Activated T-helper 2 cell treated with anti-CD3 and anti-CD28 coated beads, Interferon-gamma antibody, Interleukin-2, Interleukin-4, amounts not matched to agents 10 μg/mL and 5 μg/mL and 100 μg/mL, durations not matched to agents 14 hours and 24 hours and 36 hours (primary cell): ENCODE data around the gene BORCS8. TPM values are rescaled to one million over a fixed set of nuclear protein-coding genes. Genes with fewer than 3 reads are reported as not detected.

Experiments used
- DNase-seq: peaks from one replicate; pipeline ENCODE4 v3.0.0; 2021; ENCODE audit warnings: low spot score
- H3K27ac Mint-ChIP-seq: one replicate; pipeline ENCODE4 v1.8.0; 2021; ENCODE audit warnings: mixed read lengths
- H3K27me3 Mint-ChIP-seq: one replicate; pipeline ENCODE4 v1.8.0; 2021; ENCODE audit warnings: low read depth, mixed read lengths
- H3K36me3 Mint-ChIP-seq: one replicate; pipeline ENCODE4 v1.8.0; 2021; ENCODE audit warnings: low read depth, mixed read lengths
- H3K4me1 Mint-ChIP-seq: one replicate; pipeline ENCODE4 v1.8.0; 2021; ENCODE audit warnings: low read depth, mixed read lengths
- H3K4me3 Mint-ChIP-seq: one replicate; pipeline ENCODE4 v1.8.0; 2021; ENCODE audit warnings: low read depth, mild to moderate bottlenecking, moderate library complexity, mixed read lengths
- H3K9me3 Mint-ChIP-seq: one replicate; pipeline ENCODE4 v1.8.0; 2021; ENCODE audit warnings: mixed read lengths
- intact Hi-C: fragments of 100-400 bp; cut with micrococcal nuclease; formaldehyde crosslinking; loops from one replicate; pipeline ENCODE4 v1.15.1; 2023
- total RNA-seq: library from RNA; stranded (reverse); gene quantifications from 2 replicates; pipeline ENCODE4 v1.2.3, GENCODE V29; 2022

The BORCS8 gene
- 28.8 and 33.2 TPM in 2 replicates for total RNA-seq

DNA sequence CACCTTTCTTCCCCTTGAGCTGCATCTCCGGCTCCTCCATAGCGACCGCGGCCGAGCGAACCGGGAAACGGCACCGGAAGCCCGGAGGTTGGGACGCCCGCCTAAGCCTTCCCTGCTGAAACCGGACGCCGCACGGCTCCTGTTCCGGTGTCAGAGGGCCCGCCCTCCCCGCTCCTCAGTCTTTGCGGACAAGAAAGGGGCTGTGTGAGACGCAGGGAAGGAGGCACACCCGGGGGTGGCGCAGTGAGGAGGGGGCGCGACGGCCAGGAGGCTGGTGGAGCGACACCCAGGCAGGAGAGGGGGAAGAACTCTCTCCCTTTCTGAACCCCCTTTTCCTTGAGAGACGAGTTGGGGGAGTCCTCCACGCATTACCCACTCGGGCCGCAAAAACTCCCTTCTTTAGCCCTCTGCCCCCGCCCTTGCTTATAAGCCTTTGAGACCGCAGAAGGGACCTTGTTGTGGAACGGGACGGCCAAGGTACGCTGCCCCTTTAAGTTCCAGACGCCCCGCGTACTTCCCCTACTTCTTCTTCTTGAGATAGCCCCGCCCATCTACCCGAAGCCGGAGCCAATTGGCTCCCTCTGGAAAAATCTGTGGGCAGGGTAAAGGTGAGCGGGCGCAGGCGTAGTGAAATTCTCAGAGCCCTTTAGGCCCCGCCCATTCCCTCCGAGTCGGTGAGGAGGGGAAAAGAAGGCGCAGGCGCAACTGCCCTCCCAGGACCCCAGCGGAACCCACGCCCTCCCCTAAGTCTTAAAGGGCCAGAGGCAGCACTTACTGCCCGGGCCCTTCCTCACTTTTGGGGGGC, at the start of gene BORCS8, which contains the start of gene RFXANK:
BORCS8 (minus strand) TSS at position 75 of the 805 bp plus-strand sequence; CDS start at position 40, 35 bp downstream.
RFXANK (plus strand) TSS at position 181 of the 805 bp plus-strand sequence. CDS start 1,689 bp downstream, outside the sequence.
- Mint-ChIP-seq H3K36me3 (peaks cover 25% of the 10 kb centered on the region), H3K27me3 (no peaks in the 10 kb centered on the region), H3K4me3 (peak within 1 kb of the TSS; percentile 94), H3K4me1 (peaks cover 18% of the 10 kb centered on the region), H3K9me3 (no peaks in the 10 kb centered on the region), H3K27ac (peak within 1 kb of the TSS; percentile 99)
- peak; percentile 99 for DNase-seq
- intact Hi-C loops: loop anchor here (1.0 to 5.0 kb wide), 5 partner anchors 11 to 275 kb away; partner anchors contain the start of genes ARMC6, COPE, DDX49 and MAU2

DNA sequence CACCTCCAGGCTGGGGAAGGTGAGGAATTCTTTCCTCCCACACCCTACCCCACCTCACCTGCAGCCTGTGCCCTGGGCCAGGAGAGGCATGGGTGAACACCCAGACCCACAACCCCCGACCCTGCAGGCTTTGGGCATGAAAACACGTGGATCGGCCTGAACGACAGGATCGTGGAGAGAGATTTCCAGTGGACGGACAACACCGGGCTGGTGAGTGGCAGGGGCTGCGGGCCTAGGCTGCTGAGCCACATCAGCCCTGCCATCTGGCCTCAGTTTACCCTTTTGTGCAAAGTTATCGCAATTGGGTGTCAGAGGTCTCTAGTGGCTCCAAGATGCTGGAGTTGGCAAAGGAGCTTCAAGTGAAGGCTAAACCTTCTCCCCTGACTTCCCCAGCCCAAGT, 48.5 kb upstream of the BORCS8 start:
- H3K36me3 Mint-ChIP-seq: no peaks in the 10 kb centered on the region
- H3K4me3 Mint-ChIP-seq: no peak overlapping the region
- peaks cover 8% of the 10 kb centered on the region for H3K9me3 Mint-ChIP-seq
- intact Hi-C loops: no loop called here
- DNase-seq: no peak
- no peak overlapping the region for H3K27ac Mint-ChIP-seq
- H3K4me1 Mint-ChIP-seq: no peaks in the 10 kb centered on the region
- no peaks in the 10 kb centered on the region for H3K27me3 Mint-ChIP-seq

DNA sequence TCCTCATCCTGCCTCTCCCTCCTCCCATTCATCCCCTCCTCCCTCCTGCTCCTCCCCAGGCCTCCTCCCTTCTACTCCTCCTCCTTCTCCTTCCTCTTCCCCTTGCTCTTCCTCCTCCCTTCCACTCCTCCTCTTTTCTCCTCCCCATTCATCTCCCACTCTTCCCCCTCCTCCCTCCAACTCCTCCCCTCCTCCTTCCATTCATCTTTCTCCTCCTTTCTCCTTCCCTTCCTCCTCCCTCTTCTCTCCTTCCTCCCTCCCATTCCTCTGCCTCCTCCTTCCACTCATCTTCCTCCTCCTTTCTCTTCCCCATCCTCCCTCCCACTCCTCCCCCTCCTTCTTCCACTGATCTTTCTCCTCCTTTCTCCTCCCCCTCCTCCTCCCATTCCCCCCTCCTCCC, 47.7 kb upstream of the BORCS8 start:
- no peak overlapping the region for H3K27ac Mint-ChIP-seq
- intact Hi-C loops: no loop called here

DNA sequence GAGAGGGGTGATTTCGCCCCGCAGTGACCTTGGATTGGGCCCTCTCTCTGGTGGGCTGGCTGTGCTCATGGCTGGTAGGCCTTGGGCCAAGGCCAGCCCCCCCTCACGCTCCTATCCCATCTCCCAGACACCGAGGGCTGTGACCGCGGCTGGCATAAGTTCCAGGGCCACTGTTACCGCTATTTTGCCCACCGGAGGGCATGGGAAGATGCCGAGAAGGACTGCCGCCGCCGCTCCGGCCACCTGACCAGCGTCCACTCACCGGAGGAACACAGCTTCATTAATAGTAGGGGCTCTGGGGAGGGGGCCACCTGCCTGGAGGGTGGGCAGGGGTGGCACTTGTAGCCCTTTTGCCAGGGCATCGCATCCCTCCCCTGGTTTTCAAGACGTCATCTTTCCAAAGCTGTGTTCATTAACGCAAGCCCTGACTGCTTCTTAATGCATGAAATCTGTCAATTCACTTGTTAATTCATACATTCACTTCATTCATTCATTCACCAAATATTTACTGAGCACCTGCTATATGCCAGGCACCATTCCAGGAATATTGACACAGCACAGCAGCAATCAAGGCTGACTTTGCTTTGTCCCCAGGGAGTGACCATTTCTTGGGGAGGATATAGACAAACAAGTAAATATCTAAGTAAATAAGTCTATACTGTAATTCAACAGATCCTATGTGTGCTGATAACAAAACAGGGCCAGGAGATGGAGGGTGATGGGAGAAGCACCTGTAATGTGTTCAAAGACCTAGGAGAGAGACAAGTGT, 46.4 kb upstream of the BORCS8 start:
- no peaks in the 10 kb centered on the region for H3K27me3 Mint-ChIP-seq
- peaks cover 9% of the 10 kb centered on the region for H3K9me3 Mint-ChIP-seq
- no peaks in the 10 kb centered on the region for H3K36me3 Mint-ChIP-seq
- no peak for DNase-seq
- H3K27ac Mint-ChIP-seq: no peak overlapping the region
- no peak overlapping the region for H3K4me3 Mint-ChIP-seq
- intact Hi-C loops: no loop called here
- H3K4me1 Mint-ChIP-seq: no peaks in the 10 kb centered on the region

More for the DNA sequence above, 47.7 kb upstream of the BORCS8 start:
- Mint-ChIP-seq H3K36me3 (no peaks in the 10 kb centered on the region), H3K9me3 (peaks cover 8% of the 10 kb centered on the region), H3K27me3 (no peaks in the 10 kb centered on the region), H3K4me1 (no peaks in the 10 kb centered on the region), H3K4me3 (no peak overlapping the region)
- no peak for DNase-seq

DNA sequence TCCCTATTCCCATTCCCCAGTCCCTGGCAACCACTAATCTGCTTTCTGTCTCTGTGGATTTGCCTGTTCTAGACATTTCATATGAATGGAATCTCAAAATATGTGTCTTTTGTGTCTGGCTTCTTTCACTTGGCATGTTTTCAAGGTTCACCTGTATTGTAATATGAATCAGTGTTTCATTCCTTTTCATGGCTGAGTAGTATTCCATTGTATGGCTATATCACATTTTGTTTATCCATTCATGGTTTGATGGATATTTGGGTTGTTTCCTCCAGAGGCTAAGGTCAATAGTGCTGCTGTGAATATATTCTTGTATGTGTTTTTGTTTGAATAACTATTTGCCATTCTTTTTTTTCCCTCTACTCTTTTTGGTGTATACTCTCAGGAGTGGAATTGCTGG, 44.2 kb upstream of the BORCS8 start:
- peaks cover 11% of the 10 kb centered on the region for H3K9me3 Mint-ChIP-seq
- intact Hi-C loops: no loop called here
- H3K36me3 Mint-ChIP-seq: no peaks in the 10 kb centered on the region
- H3K27ac Mint-ChIP-seq: no peak overlapping the region
- no peaks in the 10 kb centered on the region for H3K4me1 Mint-ChIP-seq
- H3K27me3 Mint-ChIP-seq: no peaks in the 10 kb centered on the region
- H3K4me3 Mint-ChIP-seq: no peak overlapping the region
- no peak for DNase-seq

- Mint-ChIP-seq H3K4me1 (no peaks in the 10 kb centered on the region), H3K4me3 (no peak overlapping the region), H3K36me3 (no peaks in the 10 kb centered on the region), H3K27ac (no peak overlapping the region), H3K27me3 (no peaks in the 10 kb centered on the region), H3K9me3 (peaks cover 11% of the 10 kb centered on the region)
- intact Hi-C loops: no loop called here
- no peak for DNase-seq
Measured at GRCh38 chr19:19234220-19234816, 42.4 kb upstream of the BORCS8 start.

DNA sequence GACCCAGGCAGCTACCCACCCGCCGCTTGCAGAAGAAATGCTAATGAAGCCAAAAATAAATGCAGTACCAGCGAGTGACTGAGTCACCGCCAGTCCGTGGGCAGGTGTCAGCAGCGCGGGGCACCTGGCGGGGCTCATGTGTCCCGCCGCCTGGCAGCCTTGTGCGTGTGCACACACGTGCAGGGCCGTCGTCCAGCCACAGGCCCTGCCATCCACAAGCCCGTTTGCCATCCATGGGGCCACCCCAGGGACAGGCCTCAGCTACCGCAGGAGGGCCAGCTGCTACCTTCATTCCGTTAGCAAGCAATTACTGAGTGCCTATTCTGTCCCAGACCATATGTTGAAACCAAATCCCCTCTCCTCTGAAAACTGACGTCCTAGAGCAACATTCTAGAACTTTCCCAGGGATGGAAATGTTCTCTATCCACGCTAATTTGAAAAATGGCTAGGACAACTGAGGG, 40.3 kb upstream of the BORCS8 start:
- DNase-seq: no peak
- Mint-ChIP-seq H3K4me1 (no peaks in the 10 kb centered on the region), H3K4me3 (no peak overlapping the region), H3K36me3 (no peaks in the 10 kb centered on the region), H3K9me3 (peaks cover 11% of the 10 kb centered on the region), H3K27ac (no peak overlapping the region), H3K27me3 (no peaks in the 10 kb centered on the region)
- intact Hi-C loops: no loop called here

DNA sequence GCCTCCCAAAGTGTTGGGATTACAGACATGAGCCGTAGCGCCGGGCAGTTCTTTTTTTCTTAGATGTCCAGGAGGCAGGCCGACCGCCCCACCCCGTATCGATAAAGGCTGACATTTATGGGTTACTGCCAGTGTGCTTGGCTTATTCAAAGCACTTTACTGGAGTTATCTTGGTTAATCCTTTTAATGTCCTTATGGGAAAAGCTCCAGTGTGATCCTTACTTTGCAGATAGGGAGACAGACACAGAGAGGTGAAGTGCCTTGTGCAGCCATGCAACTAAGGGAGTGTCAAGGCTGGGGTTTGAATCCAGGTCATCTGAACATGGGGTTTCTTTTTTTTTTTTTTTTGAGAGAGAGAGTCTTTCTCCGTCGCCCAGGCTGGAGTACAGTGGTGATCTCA, 39.0 kb upstream of the BORCS8 start:
- H3K27me3 Mint-ChIP-seq: no peaks in the 10 kb centered on the region
- H3K4me1 Mint-ChIP-seq: no peaks in the 10 kb centered on the region
- no peak for DNase-seq
- no peak overlapping the region for H3K4me3 Mint-ChIP-seq
- H3K36me3 Mint-ChIP-seq: no peaks in the 10 kb centered on the region
- no peak overlapping the region for H3K27ac Mint-ChIP-seq
- intact Hi-C loops: no loop called here
- H3K9me3 Mint-ChIP-seq: peaks cover 7% of the 10 kb centered on the region

DNA sequence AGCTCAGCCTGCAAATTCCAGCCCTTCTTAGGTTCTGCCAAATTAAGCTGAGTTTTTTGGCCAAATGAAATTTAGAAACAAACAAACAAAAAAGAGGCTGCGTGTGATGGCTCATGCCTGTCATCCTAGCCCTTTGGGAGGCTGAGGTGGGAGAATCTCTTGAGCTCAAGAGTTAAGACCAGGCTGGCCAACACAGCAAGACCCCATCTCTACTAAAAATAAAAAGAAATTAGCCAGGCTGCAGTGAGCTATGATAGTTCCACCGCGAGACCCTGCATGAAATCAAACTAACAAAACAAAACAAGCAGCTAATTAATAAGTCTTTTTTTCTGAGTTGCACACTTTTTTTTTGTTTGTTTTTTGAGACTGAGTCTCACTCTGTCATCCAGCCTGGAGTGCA, 37.7 kb upstream of the BORCS8 start:
- Mint-ChIP-seq H3K4me1 (no peaks in the 10 kb centered on the region), H3K9me3 (peaks cover 3% of the 10 kb centered on the region), H3K27ac (no peak overlapping the region), H3K27me3 (peaks cover 2% of the 10 kb centered on the region), H3K36me3 (no peaks in the 10 kb centered on the region), H3K4me3 (no peak overlapping the region)
- no peak for DNase-seq
- intact Hi-C loops: loop anchor here (5.0 kb wide), 1 partner anchor 82 kb away; no protein-coding TSS in a partner anchor

GRCh38 chr19:19227217-19227616, 35.3 kb upstream of the BORCS8 start:
- H3K27ac Mint-ChIP-seq: no peak overlapping the region
- DNase-seq: no peak
- H3K4me1 Mint-ChIP-seq: no peaks in the 10 kb centered on the region
- no peaks in the 10 kb centered on the region for H3K36me3 Mint-ChIP-seq
- intact Hi-C loops: loop anchor here (5.0 kb wide), 1 partner anchor 80 kb away; no protein-coding TSS in a partner anchor
- H3K27me3 Mint-ChIP-seq: peaks cover 11% of the 10 kb centered on the region
- no peak overlapping the region for H3K4me3 Mint-ChIP-seq
- H3K9me3 Mint-ChIP-seq: no peaks in the 10 kb centered on the region

- Mint-ChIP-seq H3K36me3 (no peaks in the 10 kb centered on the region), H3K4me1 (no peaks in the 10 kb centered on the region), H3K4me3 (no peak overlapping the region), H3K27me3 (peaks cover 11% of the 10 kb centered on the region), H3K27ac (no peak overlapping the region), H3K9me3 (no peaks in the 10 kb centered on the region)
- intact Hi-C loops: loop anchor here (5.0 kb wide), 1 partner anchor 79 kb away; no protein-coding TSS in a partner anchor
- DNase-seq: no peak
Measured at GRCh38 chr19:19226663-19227062, 34.7 kb upstream of the BORCS8 start.

- DNase-seq: no peak
- Mint-ChIP-seq H3K4me1 (no peaks in the 10 kb centered on the region), H3K36me3 (no peaks in the 10 kb centered on the region), H3K27ac (no peak overlapping the region), H3K4me3 (no peak overlapping the region), H3K27me3 (peaks cover 11% of the 10 kb centered on the region), H3K9me3 (no peaks in the 10 kb centered on the region)
- intact Hi-C loops: loop anchor here (5.0 kb wide), 1 partner anchor 79 kb away; no protein-coding TSS in a partner anchor
Measured at GRCh38 chr19:19226204-19226603, 34.3 kb upstream of the BORCS8 start.
